HG02884 (cell line): Measurements from ENCODE around the gene MACROD2.

Experiments
- ATAC-seq: cut with Tn5 transposase; IDR thresholded peaks from one replicate; pipeline ENCODE4 v1.9.1; 2021; ENCODE audit warnings: mild to moderate bottlenecking, moderate library complexity; ENCODE audit not compliant: unreplicated experiment

MACROD2 gene

GRCh38 chr20:14631011-14631410 is 635.7 kb downstream of the MACROD2 start:
- no peak for ATAC-seq

- no peak for ATAC-seq
These were observed 637.6 kb downstream of the MACROD2 start for GRCh38 chr20:14632906-14633305.

GRCh38 chr20:14633507-14633906 is 638.2 kb downstream of the MACROD2 start:
- ATAC-seq = no peak

GRCh38 chr20:14634665-14635064 is 639.3 kb downstream of the MACROD2 start:
- ATAC-seq = no peak

- no peak for ATAC-seq
These were observed 642.1 kb downstream of the MACROD2 start for GRCh38 chr20:14637441-14637840.

- ATAC-seq = no peak
These were observed 647.8 kb downstream of the MACROD2 start for GRCh38 chr20:14643146-14643545.

- ATAC-seq = no peak
These were observed 648.2 kb downstream of the MACROD2 start for GRCh38 chr20:14643556-14643955.

- no peak for ATAC-seq
These were observed 649.2 kb downstream of the MACROD2 start for GRCh38 chr20:14644306-14645097.

GRCh38 chr20:14647016-14647415 is 651.7 kb downstream of the MACROD2 start:
- no peak for ATAC-seq

GRCh38 chr20:14649662-14650061 is 654.3 kb downstream of the MACROD2 start:
- no peak for ATAC-seq

- no peak for ATAC-seq
These were observed 662.1 kb downstream of the MACROD2 start for GRCh38 chr20:14657266-14658005.

GRCh38 chr20:14664101-14664500 is 668.8 kb downstream of the MACROD2 start:
- no peak for ATAC-seq

GRCh38 chr20:14666696-14667095 is 671.4 kb downstream of the MACROD2 start:
- no peak for ATAC-seq

GRCh38 chr20:14667226-14667625 is 671.9 kb downstream of the MACROD2 start:
- no peak for ATAC-seq

- ATAC-seq = no peak
These were observed 676.8 kb downstream of the MACROD2 start for GRCh38 chr20:14672066-14672465.

- ATAC-seq = no peak
These were observed 677.8 kb downstream of the MACROD2 start for GRCh38 chr20:14673164-14673563.

GRCh38 chr20:14677455-14677854 is 682.1 kb downstream of the MACROD2 start:
- no peak for ATAC-seq

GRCh38 chr20:14685183-14685582 is 689.9 kb downstream of the MACROD2 start:
- no peak for ATAC-seq

GRCh38 chr20:14687313-14687712 is 692.0 kb downstream of the MACROD2 start:
- no peak for ATAC-seq

GRCh38 chr20:14688005-14688404 is 692.7 kb downstream of the MACROD2 start:
- ATAC-seq = no peak

- ATAC-seq = no peak
These were observed 696.7 kb downstream of the MACROD2 start for GRCh38 chr20:14691994-14692393.

- ATAC-seq = no peak
These were observed 701.2 kb downstream of the MACROD2 start for GRCh38 chr20:14696478-14696877.
